ENCODE measurements around the gene CYLD.
A peak's percentile ranks its signal among the peaks of the same experiment; 100 is the strongest.

Gene CYLD

GRCh38 chr16:50743581-50744225 lies 1.8 kb downstream of the CYLD start:
- no peak overlapping the region for H2BK120ac ChIP-seq (ENCODE audit: insufficient read depth, low read length, poor library complexity)
- H4K91ac ChIP-seq (ENCODE audit: low read depth, low read length) = no peak overlapping the region
- no peak overlapping the region for H3K9ac ChIP-seq (ENCODE audit: low read length)
- H3K79me1 ChIP-seq (ENCODE audit: low read length) = no peaks in the 10 kb centered on the region
- H3K23ac ChIP-seq (ENCODE audit: low read length) = no peak overlapping the region
- H3K4ac ChIP-seq (ENCODE audit: low read depth, low read length) = no peak overlapping the region
- H3K4me2 ChIP-seq (ENCODE audit: low read length) = no peak overlapping the region
- H3K4me1 ChIP-seq (ENCODE audit: control insufficient read depth in 1 of 2, insufficient read depth in 2 of 2, low read length in 2 of 2) = peaks cover 3 to 4% of the 10 kb centered on the region in 2 experiments
- H3K9me3 ChIP-seq (ENCODE audit: insufficient read depth, low read depth, low read length) = no peaks in the 10 kb centered on the region
- H2AK5ac ChIP-seq (ENCODE audit: low read length) = no peak overlapping the region
- H3K36me3 ChIP-seq (ENCODE audit: control insufficient read depth in 1 of 2, insufficient read depth in 2 of 2, low read length in 2 of 2) = no peaks in the 10 kb centered on the region
- H2AFZ ChIP-seq (ENCODE audit: insufficient read depth, low read length, poor library complexity) = no peak overlapping the region
- H3K18ac ChIP-seq (ENCODE audit: low read length) = no peak overlapping the region
- H3K79me2 ChIP-seq (ENCODE audit: control insufficient read depth, insufficient read depth, low read length, poor library complexity) = peaks cover 3% of the 10 kb centered on the region
- H4K12ac ChIP-seq (ENCODE audit: low read depth, low read length) = no peak overlapping the region
- H3K4me3 ChIP-seq (ENCODE audit: low read depth, low read length) = no peak overlapping the region
- H3K27me3 ChIP-seq (ENCODE audit: insufficient read depth, low read length) = no peaks in the 10 kb centered on the region
- H4K8ac ChIP-seq (ENCODE audit: low read depth, low read length) = no peak overlapping the region
- no peak overlapping the region for H3K14ac ChIP-seq (ENCODE audit: low read length)
- no peak overlapping the region for H2BK5ac ChIP-seq (ENCODE audit: low read depth, low read length, poor library complexity)
- no peak for DNase-seq
- H3K27ac ChIP-seq (ENCODE audit: low read depth, low read length) = no peak overlapping the region
- WGBS (ENCODE audit: extremely low coverage, insufficient coverage, insufficient read length) = no CpG with 5 or more reads among the region's 3 CpGs
- no peak overlapping the region for H2BK12ac ChIP-seq (ENCODE audit: low read length)

DNA sequence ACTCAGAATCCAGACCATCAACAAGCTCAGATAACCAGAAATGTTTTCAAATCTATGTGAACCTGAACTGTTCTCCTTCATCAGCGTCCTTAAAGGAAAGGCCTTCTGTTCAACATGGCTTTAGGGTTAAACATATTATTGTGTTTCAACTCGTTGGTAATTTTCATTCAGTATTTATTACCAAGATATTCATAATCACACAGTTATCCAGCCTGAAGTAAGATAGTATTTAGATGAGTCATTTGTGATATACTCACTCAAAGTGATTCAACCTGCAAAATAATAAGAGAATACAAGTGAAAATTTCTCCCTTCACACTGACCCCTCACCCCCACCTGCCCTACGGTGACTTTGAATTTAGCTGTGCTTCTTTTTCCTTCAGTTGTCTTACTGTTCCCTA lies 3.0 kb downstream of the CYLD start:
- no peak overlapping the region for H2BK12ac ChIP-seq (ENCODE audit: low read length)
- no CpG with 5 or more reads among the region's 3 CpGs for WGBS (ENCODE audit: extremely low coverage, insufficient coverage, insufficient read length)
- peaks cover 3 to 4% of the 10 kb centered on the region in 2 experiments for H3K4me1 ChIP-seq (ENCODE audit: control insufficient read depth in 1 of 2, insufficient read depth in 2 of 2, low read length in 2 of 2)

GRCh38 chr16:50745940-50746339 lies 4.1 kb downstream of the CYLD start:
- Histone ChIP-seq H2BK12ac (ENCODE audit: low read length) (no peak overlapping the region), H2BK120ac (ENCODE audit: insufficient read depth, low read length, poor library complexity) (no peak overlapping the region), H3K79me1 (ENCODE audit: low read length) (no peaks in the 10 kb centered on the region), H3K9me3 (ENCODE audit: insufficient read depth, low read depth, low read length) (no peaks in the 10 kb centered on the region), H3K23ac (ENCODE audit: low read length) (no peak overlapping the region), H3K4me1 (ENCODE audit: control insufficient read depth in 1 of 2, insufficient read depth in 2 of 2, low read length in 2 of 2) (peaks cover 3 to 4% of the 10 kb centered on the region in 2 experiments), H3K18ac (ENCODE audit: low read length) (no peak overlapping the region), H2BK5ac (ENCODE audit: low read depth, low read length, poor library complexity) (no peak overlapping the region), H3K79me2 (ENCODE audit: control insufficient read depth, insufficient read depth, low read length, poor library complexity) (peaks cover 3% of the 10 kb centered on the region), H3K4ac (ENCODE audit: low read depth, low read length) (no peak overlapping the region), H4K91ac (ENCODE audit: low read depth, low read length) (no peak overlapping the region), H3K36me3 (ENCODE audit: control insufficient read depth in 1 of 2, insufficient read depth in 2 of 2, low read length in 2 of 2) (no peaks in the 10 kb centered on the region), H2AFZ (ENCODE audit: insufficient read depth, low read length, poor library complexity) (no peak overlapping the region), H3K27ac (ENCODE audit: low read depth, low read length) (no peak overlapping the region), H3K27me3 (ENCODE audit: insufficient read depth, low read length) (no peaks in the 10 kb centered on the region), H4K8ac (ENCODE audit: low read depth, low read length) (no peak overlapping the region), H2AK5ac (ENCODE audit: low read length) (no peak overlapping the region), H3K9ac (ENCODE audit: low read length) (no peak overlapping the region), H3K14ac (ENCODE audit: low read length) (no peak overlapping the region), H3K4me3 (ENCODE audit: low read depth, low read length) (no peak overlapping the region), H3K4me2 (ENCODE audit: low read length) (no peak overlapping the region), H4K12ac (ENCODE audit: low read depth, low read length) (no peak overlapping the region)
- DNase-seq = no peak
- WGBS (ENCODE audit: extremely low coverage, insufficient coverage, insufficient read length) = no CpG with 5 or more reads among the region's 4 CpGs

More for the DNA sequence above, 3.0 kb downstream of the CYLD start:
- H3K9me3 ChIP-seq (ENCODE audit: insufficient read depth, low read depth, low read length) = no peaks in the 10 kb centered on the region
- H3K18ac ChIP-seq (ENCODE audit: low read length) = no peak overlapping the region
- no peaks in the 10 kb centered on the region for H3K36me3 ChIP-seq (ENCODE audit: control insufficient read depth in 1 of 2, insufficient read depth in 2 of 2, low read length in 2 of 2)
- no peak overlapping the region for H3K9ac ChIP-seq (ENCODE audit: low read length)
- no peak overlapping the region for H4K91ac ChIP-seq (ENCODE audit: low read depth, low read length)
- H2AK5ac ChIP-seq (ENCODE audit: low read length) = no peak overlapping the region
- H4K8ac ChIP-seq (ENCODE audit: low read depth, low read length) = no peak overlapping the region
- no peak for DNase-seq
- H2BK5ac ChIP-seq (ENCODE audit: low read depth, low read length, poor library complexity) = no peak overlapping the region
- no peak overlapping the region for H3K4me2 ChIP-seq (ENCODE audit: low read length)
- H4K12ac ChIP-seq (ENCODE audit: low read depth, low read length) = no peak overlapping the region
- no peak overlapping the region for H2AFZ ChIP-seq (ENCODE audit: insufficient read depth, low read length, poor library complexity)
- no peak overlapping the region for H3K4me3 ChIP-seq (ENCODE audit: low read depth, low read length)
- no peak overlapping the region for H3K23ac ChIP-seq (ENCODE audit: low read length)
- H3K27me3 ChIP-seq (ENCODE audit: insufficient read depth, low read length) = no peaks in the 10 kb centered on the region
- H3K14ac ChIP-seq (ENCODE audit: low read length) = no peak overlapping the region
- H3K27ac ChIP-seq (ENCODE audit: low read depth, low read length) = no peak overlapping the region
- peaks cover 3% of the 10 kb centered on the region for H3K79me2 ChIP-seq (ENCODE audit: control insufficient read depth, insufficient read depth, low read length, poor library complexity)
- H3K79me1 ChIP-seq (ENCODE audit: low read length) = no peaks in the 10 kb centered on the region
- no peak overlapping the region for H3K4ac ChIP-seq (ENCODE audit: low read depth, low read length)
- H2BK120ac ChIP-seq (ENCODE audit: insufficient read depth, low read length, poor library complexity) = no peak overlapping the region

- no peak overlapping the region for H3K14ac ChIP-seq (ENCODE audit: low read length)
- DNase-seq = peak in 1 of 2 donors; percentile 32
These were observed 5.5 kb downstream of the CYLD start for GRCh38 chr16:50747207-50747956.

More at GRCh38 chr16:50747207-50747956, 5.5 kb downstream of the CYLD start:
- Histone ChIP-seq H2AFZ (ENCODE audit: insufficient read depth, low read length, poor library complexity) (no peak overlapping the region), H3K27me3 (ENCODE audit: insufficient read depth, low read length) (no peaks in the 10 kb centered on the region), H2BK120ac (ENCODE audit: insufficient read depth, low read length, poor library complexity) (no peak overlapping the region), H3K18ac (ENCODE audit: low read length) (no peak overlapping the region), H2BK5ac (ENCODE audit: low read depth, low read length, poor library complexity) (no peak overlapping the region), H4K12ac (ENCODE audit: low read depth, low read length) (no peak overlapping the region), H3K27ac (ENCODE audit: low read depth, low read length) (no peak overlapping the region), H3K23ac (ENCODE audit: low read length) (no peak overlapping the region), H3K9me3 (ENCODE audit: insufficient read depth, low read depth, low read length) (no peaks in the 10 kb centered on the region), H3K4me2 (ENCODE audit: low read length) (no peak overlapping the region), H3K36me3 (ENCODE audit: control insufficient read depth in 1 of 2, insufficient read depth in 2 of 2, low read length in 2 of 2) (no peaks in the 10 kb centered on the region), H3K79me2 (ENCODE audit: control insufficient read depth, insufficient read depth, low read length, poor library complexity) (peaks cover 2% of the 10 kb centered on the region), H2BK12ac (ENCODE audit: low read length) (no peak overlapping the region), H4K8ac (ENCODE audit: low read depth, low read length) (no peak overlapping the region), H2AK5ac (ENCODE audit: low read length) (no peak overlapping the region), H3K4ac (ENCODE audit: low read depth, low read length) (no peak overlapping the region), H3K9ac (ENCODE audit: low read length) (peak overlapping the region; percentile 63), H3K4me1 (ENCODE audit: control insufficient read depth in 1 of 2, insufficient read depth in 2 of 2, low read length in 2 of 2) (no peaks in the 10 kb centered on the region), H4K91ac (ENCODE audit: low read depth, low read length) (no peak overlapping the region), H3K4me3 (ENCODE audit: low read depth, low read length) (no peak overlapping the region), H3K79me1 (ENCODE audit: low read length) (no peaks in the 10 kb centered on the region)
- WGBS (ENCODE audit: extremely low coverage, insufficient coverage, insufficient read length) = no CpG with 5 or more reads among the region's 7 CpGs

All from trophoblast cell (in vitro differentiated cells and primary cell).